SU-DHL-6 (cell line): ENCODE measurements around the gene KIF15.

ENCODE experiments used
- H2AFZ ChIP-seq: fragments of 200-600 bp; sonication (generic); 2 replicates; pipeline ENCODE4 v1.6.1; 2014; ENCODE audit warnings: low read depth, mild to moderate bottlenecking, moderate library complexity, mixed read lengths, antibody characterized with exemption, low read length; ENCODE audit not compliant: severe bottlenecking
- H3F3A ChIP-seq: fragments of 200-600 bp; shearing (Covaris generic); 2 replicates; pipeline ENCODE4 v1.6.0; 2016; ENCODE audit warnings: antibody characterized with exemption, mild to moderate bottlenecking; ENCODE audit not compliant: insufficient read depth
- H3K27ac ChIP-seq: fragments of 200-600 bp; sonication (generic); 2 replicates; pipeline ENCODE4 v1.5.1; 2016; ENCODE audit warnings: low read depth, mild to moderate bottlenecking, low read length, moderate library complexity, mixed read lengths
- H3K27me3 ChIP-seq: fragments of 200-600 bp; sonication (generic), shearing (Covaris generic); 2 replicates; pipeline ENCODE4 v1.6.0; 2014; ENCODE audit warnings: mild to moderate bottlenecking, low read length
- H3K36me3 ChIP-seq: fragments of 200-600 bp; sonication (generic); 2 replicates; pipeline ENCODE4 v1.6.1; 2014; ENCODE audit warnings: mild to moderate bottlenecking, low read length, mixed read lengths
- H3K4me2 ChIP-seq: fragments of 300-600, 200-600 bp; shearing (Covaris generic), sonication (generic); 2 replicates; pipeline ENCODE4 v1.6.0; 2014; ENCODE audit warnings: low read length, low read depth, mild to moderate bottlenecking; ENCODE audit not compliant: poor library complexity, severe bottlenecking
- H3K4me3 ChIP-seq: fragments of 200-600 bp; sonication (generic); 2 replicates; pipeline ENCODE4 v1.5.1; 2014; ENCODE audit warnings: antibody characterized with exemption, low read length, mild to moderate bottlenecking, mixed read lengths; ENCODE audit not compliant: insufficient read depth, poor library complexity, severe bottlenecking
- H3K79me2 ChIP-seq: fragments of 200-600 bp; sonication (generic); 2 replicates; pipeline ENCODE4 v1.6.1; 2014; ENCODE audit warnings: mild to moderate bottlenecking, low read length, moderate library complexity; ENCODE audit not compliant: insufficient read depth
- H3K9ac ChIP-seq: fragments of 200-600 bp; sonication (generic); 2 replicates; pipeline ENCODE4 v1.7.0; 2014; ENCODE audit warnings: mild to moderate bottlenecking, low read length
- H3K9me2 ChIP-seq: fragments of 200-600 bp; sonication (generic); replicated peaks from 2 replicates; pipeline ENCODE4 v1.6.1; 2014; ENCODE audit warnings: low read length; ENCODE audit not compliant: insufficient read depth
- H3K9me3 ChIP-seq: fragments of 200-600 bp; sonication (generic); 2 replicates; pipeline ENCODE4 v1.6.1; 2014; ENCODE audit warnings: low read length, mixed read lengths; ENCODE audit not compliant: insufficient read depth
- H4K20me1 ChIP-seq: fragments of 200-600 bp; sonication (generic); 2 replicates; pipeline ENCODE4 v1.6.1; 2014; ENCODE audit warnings: low read depth, mild to moderate bottlenecking, antibody characterized with exemption, low read length, moderate library complexity, mixed read lengths
- EZH2phosphoT487 ChIP-seq: fragments of 200-600 bp; sonication (generic), shearing (Covaris generic); conservative IDR thresholded peaks from 2 replicates; pipeline ENCODE4 v1.6.1; 2018; ENCODE audit warnings: mild to moderate bottlenecking, antibody characterized with exemption, low read length, moderate library complexity, mixed read lengths
- TF ChIP-seq, protein P1 (sequence below): fragments of 200-600 bp; sonication (generic); IDR thresholded peaks from one replicate; pipeline ENCODE4 v1.5.1; 2017; ENCODE audit warnings: antibody characterized with exemption, mild to moderate bottlenecking, low read length, moderate library complexity; ENCODE audit not compliant: insufficient read depth, poor library complexity, severe bottlenecking

Gene KIF15

DNA sequence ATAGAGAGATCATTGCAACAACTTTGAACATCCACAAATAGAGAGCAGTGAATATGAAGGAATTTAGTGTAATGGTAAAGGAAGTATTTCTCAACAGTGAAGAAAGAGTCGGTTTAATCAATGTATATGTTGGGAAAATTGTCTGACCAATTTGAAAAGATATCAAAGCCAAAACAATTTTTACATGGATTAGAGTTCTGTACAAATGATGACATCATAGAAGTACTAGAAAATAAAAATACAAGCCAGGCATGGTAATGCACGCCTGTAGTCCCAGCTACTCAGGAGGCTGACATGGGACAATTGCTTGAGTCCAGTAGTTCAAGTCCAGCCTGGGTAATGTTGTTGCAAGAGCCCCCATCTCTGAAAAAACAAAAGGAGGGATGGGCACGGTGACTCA is 74.1 kb downstream of the KIF15 start:
- H3K9me2 ChIP-seq, result no peaks in the 10 kb centered on the region
- H3F3A ChIP-seq, result no peaks in the 10 kb centered on the region; the same call in 1 of the 2 replicates
- no peak overlapping the region for H3K9ac ChIP-seq
- no peak overlapping the region for H3K4me3 ChIP-seq
- no peaks in the 10 kb centered on the region for H4K20me1 ChIP-seq
- no peak overlapping the region for H2AFZ ChIP-seq
- H3K36me3 ChIP-seq, result peaks cover 79% of the 10 kb centered on the region
- TF ChIP-seq, protein P1, sequence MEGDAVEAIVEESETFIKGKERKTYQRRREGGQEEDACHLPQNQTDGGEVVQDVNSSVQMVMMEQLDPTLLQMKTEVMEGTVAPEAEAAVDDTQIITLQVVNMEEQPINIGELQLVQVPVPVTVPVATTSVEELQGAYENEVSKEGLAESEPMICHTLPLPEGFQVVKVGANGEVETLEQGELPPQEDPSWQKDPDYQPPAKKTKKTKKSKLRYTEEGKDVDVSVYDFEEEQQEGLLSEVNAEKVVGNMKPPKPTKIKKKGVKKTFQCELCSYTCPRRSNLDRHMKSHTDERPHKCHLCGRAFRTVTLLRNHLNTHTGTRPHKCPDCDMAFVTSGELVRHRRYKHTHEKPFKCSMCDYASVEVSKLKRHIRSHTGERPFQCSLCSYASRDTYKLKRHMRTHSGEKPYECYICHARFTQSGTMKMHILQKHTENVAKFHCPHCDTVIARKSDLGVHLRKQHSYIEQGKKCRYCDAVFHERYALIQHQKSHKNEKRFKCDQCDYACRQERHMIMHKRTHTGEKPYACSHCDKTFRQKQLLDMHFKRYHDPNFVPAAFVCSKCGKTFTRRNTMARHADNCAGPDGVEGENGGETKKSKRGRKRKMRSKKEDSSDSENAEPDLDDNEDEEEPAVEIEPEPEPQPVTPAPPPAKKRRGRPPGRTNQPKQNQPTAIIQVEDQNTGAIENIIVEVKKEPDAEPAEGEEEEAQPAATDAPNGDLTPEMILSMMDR, result no peak
- TF ChIP-seq EZH2phosphoT487, result no peak
- H3K27ac ChIP-seq, result no peak overlapping the region
- 0 out of 2 replicates have a peak, but pooled peaks cover 5% of the 10 kb centered on the region for H3K9me3 ChIP-seq
- no peaks in the 10 kb centered on the region for H3K79me2 ChIP-seq
- no peak overlapping the region for H3K4me2 ChIP-seq
- no peaks in the 10 kb centered on the region for H3K27me3 ChIP-seq

DNA sequence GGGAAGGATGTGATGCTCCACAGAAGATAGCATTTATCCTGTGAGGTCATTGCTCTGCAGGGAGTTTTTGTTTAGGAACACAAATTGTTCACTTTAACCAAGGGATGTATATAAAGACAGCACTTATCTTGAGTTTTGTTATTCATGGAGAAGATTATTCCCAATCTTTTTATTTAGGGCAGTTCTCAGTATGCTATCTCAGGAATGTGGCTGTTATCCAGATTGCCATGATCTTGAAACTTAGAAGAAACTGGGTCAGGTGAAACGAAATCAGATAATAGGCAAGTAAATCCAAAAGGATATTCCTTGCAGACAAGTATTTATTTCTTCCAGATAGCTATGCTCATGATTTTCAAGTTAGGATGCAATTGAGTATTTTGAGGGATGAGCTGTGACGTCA is 80.8 kb downstream of the KIF15 start:
- Histone ChIP-seq H3F3A (no peaks in the 10 kb centered on the region; the same call in 1 of the 2 replicates), H3K9me3 (no peaks in the 10 kb centered on the region), H3K9ac (no peak overlapping the region), H2AFZ (no peak overlapping the region), H3K4me2 (no peak overlapping the region), H3K9me2 (no peaks in the 10 kb centered on the region), H3K4me3 (no peak overlapping the region), H3K27ac (no peak overlapping the region), H3K27me3 (no peaks in the 10 kb centered on the region), H4K20me1 (no peaks in the 10 kb centered on the region), H3K36me3 (peaks cover 67% of the 10 kb centered on the region), H3K79me2 (no peaks in the 10 kb centered on the region)
- TF ChIP-seq, protein P1, result no peak
- TF ChIP-seq EZH2phosphoT487, result no peak

DNA sequence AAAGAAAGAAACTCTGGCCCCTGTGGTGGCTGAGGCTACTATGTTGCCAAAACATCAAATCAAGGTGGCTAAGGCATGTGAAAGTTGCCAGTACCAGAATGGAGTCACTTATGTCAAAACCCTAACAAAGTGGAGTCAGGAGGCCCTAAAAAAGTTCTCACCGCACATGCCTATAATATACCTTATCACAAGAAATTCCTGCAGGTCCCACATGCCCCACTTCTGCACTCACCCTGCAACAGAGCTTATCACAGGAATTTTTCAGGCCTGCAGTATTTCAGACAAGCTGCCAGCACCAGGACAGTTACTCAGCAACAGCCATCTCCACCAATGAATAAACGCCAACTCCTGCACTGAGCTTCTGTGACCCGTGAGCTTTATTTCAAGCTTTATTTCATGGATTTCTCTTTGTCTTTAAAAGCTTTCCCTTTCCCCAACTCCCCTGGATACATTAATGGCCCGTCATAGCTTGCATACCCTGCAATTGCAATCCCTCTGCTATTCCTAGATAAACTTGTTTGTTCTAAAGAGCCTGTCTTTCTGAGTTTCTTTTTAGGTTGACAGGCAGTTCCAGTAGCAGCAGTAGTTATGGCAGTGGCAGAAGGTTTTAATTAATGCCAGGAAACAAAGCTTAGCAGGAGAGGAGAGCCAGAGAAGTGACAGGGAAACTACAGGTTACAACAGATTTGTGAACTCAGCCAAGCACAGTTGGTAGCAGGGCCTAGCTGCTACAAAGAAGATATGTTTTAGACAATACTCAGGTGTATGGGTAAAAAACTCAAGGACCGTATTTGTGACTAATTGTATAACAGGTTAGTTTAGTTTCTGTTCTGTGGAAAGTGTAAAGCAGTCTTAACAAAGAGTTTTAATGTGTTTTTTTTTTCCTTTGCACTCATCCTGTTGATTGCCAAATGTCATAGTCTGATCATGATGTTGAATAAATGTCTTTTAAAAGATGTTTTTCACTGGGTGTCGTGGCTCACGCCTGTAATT is 84.2 kb downstream of the KIF15 start:
- Histone ChIP-seq H3K9ac (no peak overlapping the region), H3K27me3 (no peaks in the 10 kb centered on the region), H2AFZ (no peak overlapping the region), H3K4me3 (no peak overlapping the region), H3K9me3 (no peaks in the 10 kb centered on the region), H3K9me2 (no peaks in the 10 kb centered on the region), H4K20me1 (no peaks in the 10 kb centered on the region), H3K4me2 (no peak overlapping the region), H3K36me3 (peaks cover 74% of the 10 kb centered on the region), H3K79me2 (no peaks in the 10 kb centered on the region), H3K27ac (no peak overlapping the region), H3F3A (0 out of 2 replicates have a peak, but pooled peaks cover 7% of the 10 kb centered on the region)
- TF ChIP-seq EZH2phosphoT487, result no peak
- TF ChIP-seq, protein P1, result no peak
